AG04450 (cell line): ENCODE results near the gene WDR43. TPM values are rescaled to one million over a fixed set of nuclear protein-coding genes. Genes with fewer than 3 reads are reported as not detected.

Source experiments
- CTCF ChIA-PET: fragments of 300-600, 350-600 bp; formaldehyde crosslinking; extraction: SDS; loops from one replicate; lab custom pipeline; 2022; ENCODE audit warnings: antibody characterized with exemption, inconsistent platforms; lab: Charles Lee
- POLR2A ChIA-PET: fragments of 350-600 bp; formaldehyde crosslinking; extraction: SDS; loops from one replicate; lab custom pipeline; 2021; ENCODE audit warnings: antibody characterized with exemption, inconsistent platforms; lab: Yijun Ruan, JAX
- DNase-seq: peaks from one replicate; pipeline ENCODE4 v3.0.0-alpha.2; 2011; ENCODE audit warnings: low read depth, low spot score
- H3K27ac ChIP-seq: one replicate; pipeline ENCODE4 v1.5.1; 2012; ENCODE audit warnings: low read depth, low read length, control low read depth
- H3K27me3 ChIP-seq: one replicate; pipeline ENCODE4 v1.6.0; 2012; ENCODE audit warnings: low read length; ENCODE audit not compliant: control insufficient read depth, insufficient read depth
- H3K4me3 ChIP-seq: 2 replicates; pipeline ENCODE4 v1.5.1; 2011; ENCODE audit warnings: mild to moderate bottlenecking, low read depth, low read length, control low read depth
- H3K9me3 ChIP-seq: 2 replicates; pipeline ENCODE4 v1.5.1; 2012; ENCODE audit warnings: low read length; ENCODE audit not compliant: control insufficient read depth, insufficient read depth
- CTCF ChIP-seq: IDR thresholded peaks from 2 replicates; pipeline ENCODE4 v1.5.1; 2011; ENCODE audit warnings: low read depth, low read length, control low read depth, inconsistent platforms
- polyA plus RNA-seq: library from polyadenylated mRNA; depleted of rRNA; stranded (reverse); fragments of >200 nt; gene quantifications from 2 replicates; pipeline ENCODE4 v1.2.3, GENCODE V29; 2011

The WDR43 gene
- polyA plus RNA-seq, 1 experiment = 95.5 TPM

DNA sequence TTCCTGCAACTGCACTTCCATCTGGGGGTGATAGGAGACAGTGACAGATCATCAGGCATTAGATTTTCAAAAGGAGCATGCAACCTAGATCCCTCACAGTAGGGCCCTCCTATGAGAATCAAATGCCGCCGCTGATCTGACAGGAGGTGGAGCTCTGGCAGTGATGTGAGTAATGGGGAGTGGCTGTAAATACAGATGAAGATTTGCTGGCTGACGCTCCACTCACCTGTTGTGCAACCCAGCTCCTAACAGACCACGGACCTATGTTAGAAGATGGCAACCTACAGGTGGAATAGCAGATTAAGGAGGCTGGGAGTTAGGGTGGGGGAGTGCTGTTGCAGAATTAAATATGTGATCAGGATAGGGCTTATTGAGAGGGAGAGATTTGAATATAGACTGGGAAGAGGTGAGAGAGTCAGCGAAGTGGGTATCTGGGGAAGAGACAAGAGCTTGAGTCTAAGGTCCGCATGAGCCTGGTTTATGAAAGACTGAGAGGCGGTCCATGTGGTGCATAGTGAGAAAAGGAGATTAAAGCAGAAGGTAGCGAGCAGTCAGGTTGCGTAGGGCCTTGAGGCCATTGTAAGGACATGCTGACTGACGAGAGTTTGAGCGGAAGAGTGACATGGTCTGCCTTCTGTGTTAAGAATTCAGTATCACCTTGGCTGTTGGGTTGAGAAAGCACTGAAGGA is 55.3 kb downstream of the WDR43 start:
- CTCF ChIA-PET = no interaction called here
- H3K4me3 ChIP-seq = no peak overlapping the region
- H3K9me3 ChIP-seq = no peaks in the 10 kb centered on the region
- DNase-seq = no peak
- no peak overlapping the region for H3K27ac ChIP-seq
- TF ChIP-seq CTCF = no peak
- POLR2A ChIA-PET = no interaction called here
- H3K27me3 ChIP-seq = no peaks in the 10 kb centered on the region

DNA sequence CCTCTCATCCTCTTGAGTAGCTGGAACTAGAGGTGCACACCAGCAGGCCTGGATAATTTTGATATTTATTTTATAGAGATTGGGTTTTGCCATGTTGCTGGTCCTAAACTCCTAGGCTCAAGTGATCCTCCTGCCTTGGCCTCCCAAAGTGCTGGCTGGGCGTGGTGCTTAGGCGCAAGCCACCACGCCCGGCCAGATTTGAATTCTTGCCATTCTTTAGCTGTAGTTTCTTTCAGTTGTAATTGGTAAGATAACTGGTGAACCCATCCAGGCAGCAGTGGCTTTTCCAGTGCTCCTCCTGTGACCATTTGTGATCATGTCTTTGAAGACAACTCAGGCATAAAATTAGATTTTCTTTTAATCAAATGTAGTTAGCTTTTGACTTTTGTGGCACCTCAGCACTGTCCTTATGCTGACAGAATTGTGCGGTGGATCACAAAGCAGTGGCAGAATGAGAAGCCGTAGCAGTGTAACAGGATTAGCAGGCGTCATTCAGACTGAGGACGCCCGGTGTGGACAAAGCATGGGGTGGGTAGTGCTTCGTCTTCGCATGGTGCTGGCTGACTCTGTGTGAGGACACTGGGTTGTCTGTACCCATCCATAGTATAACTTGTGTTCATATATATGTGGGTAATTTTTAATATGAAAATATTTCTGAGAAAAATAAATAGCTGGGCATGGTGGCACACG is 56.6 kb downstream of the WDR43 start:
- no peak for DNase-seq
- Histone ChIP-seq H3K4me3 (no peak overlapping the region), H3K9me3 (no peaks in the 10 kb centered on the region), H3K27me3 (no peaks in the 10 kb centered on the region), H3K27ac (no peak overlapping the region)
- CTCF ChIA-PET = no interaction called here
- no peak for TF ChIP-seq CTCF
- POLR2A ChIA-PET = no interaction called here

- no peak overlapping the region for H3K27ac ChIP-seq
- ChIA-PET CTCF (no interaction called here), POLR2A (interaction anchor here (0.7 kb wide), 1 partner anchor 14 kb away, joined by 3 read pairs; no protein-coding TSS in a partner anchor)
- no peaks in the 10 kb centered on the region for H3K27me3 ChIP-seq
- no peak for DNase-seq
- H3K4me3 ChIP-seq = no peak overlapping the region
- no peak for TF ChIP-seq CTCF
- H3K9me3 ChIP-seq = no peaks in the 10 kb centered on the region
Measured at GRCh38 chr2:28951910-28952835, 57.7 kb downstream of the WDR43 start.

DNA sequence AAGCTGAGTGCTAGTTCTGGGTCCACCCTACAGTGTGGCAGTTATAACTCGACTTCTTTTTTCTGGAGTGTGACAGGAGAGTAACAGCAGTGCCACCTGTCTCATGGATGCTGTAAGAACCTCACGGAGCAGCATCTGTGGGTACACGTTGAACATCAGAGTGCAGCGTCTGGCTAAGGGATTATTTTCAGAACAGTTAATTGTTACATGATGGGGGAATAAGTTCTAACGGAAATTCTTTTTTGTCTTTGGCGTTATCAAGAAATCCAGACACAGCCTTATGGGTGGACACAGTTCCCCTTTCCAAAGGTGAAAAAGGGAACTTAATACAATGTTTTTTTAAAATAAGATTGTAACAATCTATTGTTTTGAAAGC is 58.4 kb downstream of the WDR43 start:
- ChIA-PET POLR2A (no interaction called here), CTCF (no interaction called here)
- Histone ChIP-seq H3K9me3 (no peaks in the 10 kb centered on the region), H3K4me3 (no peak overlapping the region), H3K27ac (no peak overlapping the region), H3K27me3 (no peaks in the 10 kb centered on the region)
- no peak for DNase-seq
- no peak for TF ChIP-seq CTCF
